ENCODE data around the gene CEACAM21.

DNA sequence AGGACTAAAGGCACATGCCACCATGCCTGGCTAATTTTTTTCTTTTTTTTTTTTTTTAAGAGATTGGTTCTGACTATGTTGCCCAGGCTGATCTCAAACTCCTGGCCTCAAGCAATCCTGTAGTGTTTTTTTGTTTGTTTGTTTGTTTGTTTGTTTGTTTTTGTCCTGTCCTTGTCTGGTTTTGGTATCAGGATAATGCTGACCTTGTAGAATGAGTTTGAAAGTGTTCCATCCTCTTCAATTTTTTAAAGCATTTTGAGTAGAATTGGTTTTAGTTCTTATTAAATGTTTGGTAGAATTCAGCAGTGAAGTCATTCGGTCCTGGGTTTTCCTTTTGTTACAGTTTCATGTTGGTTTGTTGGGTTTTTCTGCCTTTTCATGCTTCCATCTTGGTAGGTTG, 31.7 kb downstream of the CEACAM21 start:
- TF ChIP-seq POLR2A (IDR thresholded peaks at IDR 0.05) = no peak
- TF ChIP-seq, protein P1, sequence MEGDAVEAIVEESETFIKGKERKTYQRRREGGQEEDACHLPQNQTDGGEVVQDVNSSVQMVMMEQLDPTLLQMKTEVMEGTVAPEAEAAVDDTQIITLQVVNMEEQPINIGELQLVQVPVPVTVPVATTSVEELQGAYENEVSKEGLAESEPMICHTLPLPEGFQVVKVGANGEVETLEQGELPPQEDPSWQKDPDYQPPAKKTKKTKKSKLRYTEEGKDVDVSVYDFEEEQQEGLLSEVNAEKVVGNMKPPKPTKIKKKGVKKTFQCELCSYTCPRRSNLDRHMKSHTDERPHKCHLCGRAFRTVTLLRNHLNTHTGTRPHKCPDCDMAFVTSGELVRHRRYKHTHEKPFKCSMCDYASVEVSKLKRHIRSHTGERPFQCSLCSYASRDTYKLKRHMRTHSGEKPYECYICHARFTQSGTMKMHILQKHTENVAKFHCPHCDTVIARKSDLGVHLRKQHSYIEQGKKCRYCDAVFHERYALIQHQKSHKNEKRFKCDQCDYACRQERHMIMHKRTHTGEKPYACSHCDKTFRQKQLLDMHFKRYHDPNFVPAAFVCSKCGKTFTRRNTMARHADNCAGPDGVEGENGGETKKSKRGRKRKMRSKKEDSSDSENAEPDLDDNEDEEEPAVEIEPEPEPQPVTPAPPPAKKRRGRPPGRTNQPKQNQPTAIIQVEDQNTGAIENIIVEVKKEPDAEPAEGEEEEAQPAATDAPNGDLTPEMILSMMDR (IDR thresholded peaks at IDR 0.05) = no peak
